ENCODE data around the gene KIAA0319L.
"Not testable (repeated sequence)": the region's sequence is repeated elsewhere in the genome, so short reads cannot be mapped to it uniquely, and the experiment has no call there.

The KIAA0319L gene

GRCh38 chr1:35581621-35582020 lies 24.4 kb upstream of the KIAA0319L start:
- DNase-seq (ENCODE audit: low spot score) = not testable (repeated sequence)

DNA sequence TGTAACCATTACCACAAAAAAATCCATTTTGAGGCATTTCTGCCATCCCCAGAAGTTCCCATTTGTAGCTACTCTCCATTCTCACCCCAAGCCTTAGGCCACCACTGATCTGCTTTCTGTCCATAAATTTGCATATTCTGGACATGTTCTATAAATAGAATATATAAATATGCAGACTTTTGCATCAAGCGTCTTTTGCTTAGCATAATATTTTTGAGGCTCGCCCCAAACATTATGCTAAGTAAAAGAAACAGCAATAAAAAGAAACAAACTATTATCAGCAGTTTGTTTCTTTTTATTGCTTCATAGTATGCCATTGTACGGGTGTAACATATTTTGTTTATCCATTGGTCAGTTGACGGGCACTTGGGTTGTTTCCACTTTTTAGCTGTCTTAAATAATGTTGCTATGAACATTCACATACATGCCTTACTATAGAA lies 23.8 kb upstream of the KIAA0319L start:
- no peak for DNase-seq (ENCODE audit: low spot score)

DNA sequence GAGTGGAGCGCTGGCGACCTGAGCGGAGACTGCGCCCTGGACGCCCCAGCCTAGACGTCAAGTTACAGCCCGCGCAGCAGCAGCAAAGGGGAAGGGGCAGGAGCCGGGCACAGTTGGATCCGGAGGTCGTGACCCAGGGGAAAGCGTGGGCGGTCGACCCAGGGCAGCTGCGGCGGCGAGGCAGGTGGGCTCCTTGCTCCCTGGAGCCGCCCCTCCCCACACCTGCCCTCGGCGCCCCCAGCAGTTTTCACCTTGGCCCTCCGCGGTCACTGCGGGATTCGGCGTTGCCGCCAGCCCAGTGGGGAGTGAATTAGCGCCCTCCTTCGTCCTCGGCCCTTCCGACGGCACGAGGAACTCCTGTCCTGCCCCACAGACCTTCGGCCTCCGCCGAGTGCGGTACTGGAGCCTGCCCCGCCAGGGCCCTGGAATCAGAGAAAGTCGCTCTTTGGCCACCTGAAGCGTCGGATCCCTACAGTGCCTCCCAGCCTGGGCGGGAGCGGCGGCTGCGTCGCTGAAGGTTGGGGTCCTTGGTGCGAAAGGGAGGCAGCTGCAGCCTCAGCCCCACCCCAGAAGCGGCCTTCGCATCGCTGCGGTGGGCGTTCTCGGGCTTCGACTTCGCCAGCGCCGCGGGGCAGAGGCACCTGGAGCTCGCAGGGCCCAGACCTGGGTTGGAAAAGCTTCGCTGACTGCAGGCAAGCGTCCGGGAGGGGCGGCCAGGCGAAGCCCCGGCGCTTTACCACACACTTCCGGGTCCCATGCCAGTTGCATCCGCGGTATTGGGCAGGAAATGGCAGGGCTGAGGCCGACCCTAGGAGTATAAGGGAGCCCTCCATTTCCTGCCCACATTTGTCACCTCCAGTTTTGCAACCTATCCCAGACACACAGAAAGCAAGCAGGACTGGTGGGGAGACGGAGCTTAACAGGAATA lies 20.1 kb upstream of the KIAA0319L start:
- DNase-seq (ENCODE audit: low spot score) = no peak

- not testable (repeated sequence) for DNase-seq (ENCODE audit: low spot score)
These were observed 19.5 kb upstream of the KIAA0319L start for GRCh38 chr1:35576766-35577070.

- DNase-seq (ENCODE audit: low spot score) = no peak
These were observed 19.0 kb upstream of the KIAA0319L start for GRCh38 chr1:35576061-35576765.

- no peak for DNase-seq (ENCODE audit: low spot score)
These were observed 18.3 kb upstream of the KIAA0319L start for GRCh38 chr1:35575416-35575958.

GRCh38 chr1:35574655-35575415 lies 17.6 kb upstream of the KIAA0319L start:
- DNase-seq (ENCODE audit: low spot score) = no peak

DNA sequence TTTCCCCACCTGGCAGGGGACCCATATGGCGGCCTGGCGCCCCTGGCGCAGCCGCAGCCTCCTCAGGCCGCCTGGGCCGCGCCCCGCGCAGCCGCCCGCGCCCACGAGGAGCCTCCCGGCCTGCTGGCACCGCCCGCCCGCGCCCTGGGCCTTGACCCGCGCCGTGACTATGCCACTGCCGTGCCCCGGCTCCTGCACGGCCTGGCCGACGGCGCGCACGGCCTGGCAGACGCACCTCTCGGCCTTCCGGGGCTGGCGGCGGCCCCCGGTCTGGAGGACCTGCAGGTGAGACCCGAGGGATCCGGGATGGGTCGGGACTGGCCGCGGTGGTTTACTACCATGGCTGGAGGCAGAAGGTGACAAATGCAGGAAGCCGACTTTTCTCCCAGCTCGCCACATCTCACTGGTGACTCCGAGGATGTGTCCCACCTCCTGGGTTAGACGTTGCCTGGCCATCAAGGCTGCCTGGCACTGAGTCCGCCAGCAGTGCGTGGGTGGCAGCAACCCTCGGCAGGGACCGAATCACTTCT lies 17.0 kb upstream of the KIAA0319L start:
- DNase-seq (ENCODE audit: low spot score) = no peak

- peak; percentile 77 for DNase-seq (ENCODE audit: low spot score)
These were observed 16.3 kb upstream of the KIAA0319L start, which contains the start of gene TFAP2E for GRCh38 chr1:35573198-35574124. Gene TFAP2E, plus strand, starts transcription at chr1:35573314. Its CDS starts 264 bp downstream, at chr1:35573578.

DNA sequence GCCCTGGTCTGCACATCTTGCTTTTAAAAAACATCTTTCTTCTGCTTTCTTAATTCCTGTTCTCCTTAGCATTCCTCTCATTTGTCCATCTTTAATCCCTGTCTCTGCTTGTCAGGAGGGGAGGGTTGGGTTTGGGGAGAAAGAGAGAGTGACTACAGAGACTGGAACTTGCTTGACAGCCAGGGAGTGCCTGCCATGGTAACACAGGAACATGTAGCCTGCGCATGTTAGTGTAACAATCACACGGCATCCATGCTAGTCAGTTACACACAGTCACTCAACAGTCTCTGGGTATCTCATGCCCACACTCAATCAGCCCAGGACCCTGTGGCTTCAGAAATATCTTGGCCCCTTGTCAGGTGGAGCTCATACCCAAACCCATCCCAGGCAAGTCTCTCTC lies 15.1 kb upstream of the KIAA0319L start:
- no peak for DNase-seq (ENCODE audit: low spot score)

GRCh38 chr1:35571263-35571662 lies 14.1 kb upstream of the KIAA0319L start:
- no peak for DNase-seq (ENCODE audit: low spot score)

- DNase-seq (ENCODE audit: low spot score) = no peak
These were observed 13.5 kb upstream of the KIAA0319L start for GRCh38 chr1:35570589-35571137.

- no peak for DNase-seq (ENCODE audit: low spot score)
These were observed 12.7 kb upstream of the KIAA0319L start for GRCh38 chr1:35569936-35570335.

DNA sequence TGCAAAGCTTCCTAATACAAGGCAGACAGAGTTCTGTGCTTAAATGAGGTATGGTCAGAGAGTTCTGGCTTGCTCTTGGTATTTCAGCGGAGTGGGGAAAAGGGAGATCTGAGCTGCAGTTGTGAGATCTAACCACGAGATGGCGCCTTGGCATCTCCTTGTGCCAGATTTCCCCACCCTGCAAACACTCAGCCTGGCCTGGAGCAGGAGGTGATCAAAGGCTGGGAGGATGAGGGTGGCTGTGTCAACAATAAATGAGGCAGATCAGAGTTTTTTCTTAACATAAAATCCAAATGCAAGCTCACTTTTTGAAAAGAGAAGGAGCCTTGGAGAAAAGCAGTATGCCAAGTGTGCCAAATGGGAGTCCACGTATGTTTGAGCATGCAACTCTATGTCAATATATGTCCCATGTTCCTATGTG lies 11.8 kb upstream of the KIAA0319L start:
- DNase-seq (ENCODE audit: low spot score) = peak; percentile 87

GRCh38 chr1:35567947-35568558 lies 10.8 kb upstream of the KIAA0319L start:
- no peak for DNase-seq (ENCODE audit: low spot score)

DNA sequence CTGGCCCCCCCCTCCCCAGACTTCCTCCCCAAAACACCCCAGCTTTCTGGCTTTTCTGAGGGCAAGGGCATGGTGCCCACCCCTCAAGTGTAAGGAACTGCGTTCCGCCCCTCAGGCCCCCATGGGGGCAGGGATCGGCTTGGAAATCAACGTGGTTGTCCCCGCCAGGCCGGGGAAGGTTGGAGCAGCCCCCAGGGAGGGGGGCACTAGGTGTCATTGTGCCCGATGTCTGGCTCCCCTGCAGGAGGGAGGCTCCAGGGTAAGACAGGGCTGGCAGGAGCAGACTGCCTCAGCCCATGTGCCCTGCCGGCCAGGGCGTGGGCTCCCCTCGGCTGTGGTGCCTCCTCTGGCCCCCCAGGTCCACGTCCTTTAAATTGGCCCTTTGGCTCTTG lies 8.5 kb upstream of the KIAA0319L start:
- DNase-seq (ENCODE audit: low spot score) = no peak

GRCh38 chr1:35564884-35565741 lies 7.9 kb upstream of the KIAA0319L start:
- peak; percentile 6 for DNase-seq (ENCODE audit: low spot score)

DNA sequence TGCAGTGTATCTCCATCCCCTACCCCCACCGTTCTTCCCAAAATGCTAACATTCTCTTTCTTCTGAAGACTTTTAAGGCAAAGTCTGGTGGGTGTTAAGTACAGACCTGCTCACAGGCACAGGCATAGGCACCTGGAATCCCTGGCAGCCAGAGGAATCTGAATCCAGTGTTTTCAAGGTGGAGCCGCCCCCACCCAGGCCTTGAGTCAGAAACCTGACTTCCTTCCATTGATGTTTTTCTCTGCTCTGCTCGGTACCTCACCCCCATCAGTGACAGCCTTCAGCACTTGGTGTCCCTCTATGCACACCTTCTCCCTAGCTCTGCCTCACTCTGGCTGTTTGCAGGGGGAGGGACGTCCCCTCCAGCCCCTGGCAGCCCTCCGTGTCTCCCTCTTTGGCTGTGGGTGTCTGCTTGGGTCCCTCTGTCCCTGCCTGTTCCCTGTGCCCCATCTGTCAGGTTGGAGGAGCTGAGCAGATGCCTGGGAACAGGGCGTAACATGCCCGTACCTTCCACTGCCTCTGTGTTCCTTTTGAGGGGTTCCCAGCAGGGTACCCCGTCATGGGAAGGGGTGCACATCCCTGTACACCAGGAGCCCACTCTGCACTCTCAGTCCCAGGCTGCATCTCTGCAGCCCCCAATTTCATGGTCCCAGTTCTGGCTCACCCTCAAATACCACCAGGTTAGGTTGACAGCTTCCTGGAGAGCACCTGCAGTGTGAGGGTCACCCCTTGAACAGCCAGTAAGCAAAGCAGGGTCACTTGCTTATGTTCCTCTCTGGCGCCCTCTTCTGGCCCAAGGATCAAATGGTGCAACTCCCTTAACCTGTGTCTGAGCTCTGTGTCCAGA lies 7.1 kb upstream of the KIAA0319L start:
- DNase-seq (ENCODE audit: low spot score) = peak; percentile 84
